GM19455 (cell line): ENCODE data around the gene WNT3.

Experiments used
- ATAC-seq: cut with Tn5 transposase; IDR thresholded peaks from one replicate; pipeline ENCODE4 v1.9.1; 2021; ENCODE audit not compliant: unreplicated experiment

Gene WNT3

DNA sequence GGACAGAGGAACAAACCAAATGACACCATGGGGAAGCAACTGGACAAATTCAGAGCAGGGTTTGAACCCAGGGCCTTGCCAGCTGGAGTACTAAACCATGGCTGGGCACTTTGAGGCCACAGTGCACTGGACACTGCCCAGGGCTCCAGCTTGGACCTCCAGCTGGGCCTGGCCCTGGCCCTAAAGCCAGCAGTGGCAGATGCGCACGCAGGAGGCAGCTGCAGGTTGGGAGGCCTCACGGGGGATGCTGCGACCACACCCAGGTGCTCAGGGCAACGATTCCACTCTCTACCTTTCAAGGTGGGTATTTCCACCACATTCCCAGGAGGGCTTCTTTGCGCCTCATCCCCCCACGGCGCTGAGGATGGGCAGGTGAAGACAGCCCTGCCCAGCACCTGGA is 28.9 kb downstream of the WNT3 start:
- ATAC-seq: no peak

DNA sequence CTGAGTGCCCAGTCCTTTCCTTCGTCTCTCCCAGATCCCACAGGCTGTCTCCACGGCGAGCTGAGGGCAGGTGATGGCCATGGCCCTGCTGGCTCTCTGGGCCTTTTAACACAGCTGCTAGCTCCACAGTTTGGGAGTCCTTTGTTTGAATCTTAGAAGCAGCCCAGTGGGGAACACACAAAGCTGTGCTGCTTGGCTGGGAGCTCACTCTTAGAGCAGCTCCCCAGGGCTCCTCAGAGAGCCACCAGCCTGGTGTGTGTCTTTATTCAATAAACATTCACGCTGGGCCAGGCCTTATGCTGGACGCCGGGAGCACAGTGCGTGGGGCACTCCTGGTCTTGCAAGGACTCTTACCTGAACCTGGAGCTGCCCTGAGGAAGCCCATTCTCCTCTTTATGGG is 29.7 kb downstream of the WNT3 start:
- ATAC-seq: no peak

DNA sequence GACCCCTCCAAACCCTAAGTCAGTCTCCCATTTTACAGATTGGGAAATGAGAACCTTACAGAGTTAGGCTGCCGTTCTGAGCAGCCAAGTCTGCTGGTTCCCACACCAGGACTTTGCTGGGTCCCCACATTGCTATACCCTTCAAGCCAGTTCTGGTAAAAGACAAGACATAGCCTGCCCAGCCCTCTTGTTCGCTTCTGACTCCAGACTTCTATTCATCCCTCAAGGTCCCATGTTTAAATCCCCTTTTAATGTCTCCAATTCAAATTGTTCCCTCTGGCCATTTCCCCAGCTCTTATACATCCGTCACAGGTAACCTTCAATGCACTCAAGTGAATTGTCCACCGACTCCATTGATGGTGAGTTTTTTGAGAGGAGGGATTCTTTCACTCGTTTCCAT is 30.2 kb downstream of the WNT3 start:
- no peak for ATAC-seq

DNA sequence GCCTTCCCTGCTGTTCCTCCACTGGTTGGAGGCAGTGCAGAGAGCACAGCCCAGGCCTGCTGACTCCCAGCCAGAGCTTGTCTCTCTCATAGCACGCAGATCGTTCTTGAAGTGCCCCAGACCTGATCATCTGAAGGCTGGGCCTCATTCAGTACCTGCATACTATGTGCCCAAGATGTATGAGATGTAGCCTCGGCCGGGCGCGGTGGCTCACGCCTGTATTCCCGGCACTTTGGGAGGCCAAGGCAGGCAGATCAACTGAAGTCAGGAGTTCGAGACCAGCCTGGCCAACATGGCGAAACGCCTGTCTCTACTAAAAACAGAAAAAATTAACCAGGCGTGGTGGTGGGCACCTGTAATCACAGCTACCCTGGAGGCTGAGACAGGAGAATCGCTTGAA is 31.0 kb downstream of the WNT3 start:
- no peak for ATAC-seq

DNA sequence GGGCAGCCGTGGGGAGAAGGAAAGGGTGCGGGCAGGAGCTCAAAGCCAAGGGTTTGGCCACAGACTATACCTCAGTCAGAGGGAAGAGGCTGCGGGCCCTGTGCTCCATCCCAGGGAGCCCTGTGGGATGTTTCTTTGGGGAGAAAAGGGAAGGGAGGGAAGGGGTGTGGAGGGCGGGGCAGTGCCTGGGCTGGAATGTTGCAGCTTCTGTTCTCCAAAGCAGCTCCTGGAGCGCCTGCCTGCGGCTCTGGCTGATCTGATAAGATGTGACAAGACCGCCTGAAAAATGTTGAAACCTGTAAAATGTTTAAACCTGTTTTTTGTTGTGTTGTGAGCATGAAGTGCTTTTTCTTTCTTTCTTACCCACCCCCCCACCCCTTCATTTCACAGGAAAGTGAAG is 32.8 kb downstream of the WNT3 start:
- ATAC-seq: no peak

DNA sequence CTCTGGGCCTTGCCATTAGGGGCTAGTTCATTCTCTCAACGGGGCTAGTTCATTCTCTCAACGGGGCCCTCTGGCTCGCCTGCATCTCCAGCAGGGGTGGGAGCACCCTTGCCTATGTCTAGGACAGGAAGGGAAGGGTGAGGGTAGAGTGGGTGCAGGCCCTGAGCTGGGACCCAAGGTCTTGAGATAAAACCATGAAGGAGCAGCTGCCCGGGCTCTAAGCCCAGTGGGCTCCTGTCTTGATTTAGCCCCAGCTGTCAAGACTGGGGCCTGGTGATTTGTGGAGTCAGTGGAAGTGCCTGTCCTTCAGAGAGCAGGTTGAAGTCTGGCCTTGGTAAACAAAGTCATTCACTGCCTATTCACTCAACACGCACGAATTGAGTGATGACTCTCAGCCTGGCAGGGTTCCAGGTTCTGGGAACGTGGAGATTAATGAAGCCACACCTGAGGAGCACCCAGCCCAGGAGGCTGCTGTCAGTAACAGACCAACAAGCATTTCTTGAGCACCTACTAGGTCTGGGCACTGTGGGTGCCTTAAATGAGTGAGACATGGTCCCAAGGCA is 35.4 kb downstream of the WNT3 start:
- ATAC-seq: no peak

DNA sequence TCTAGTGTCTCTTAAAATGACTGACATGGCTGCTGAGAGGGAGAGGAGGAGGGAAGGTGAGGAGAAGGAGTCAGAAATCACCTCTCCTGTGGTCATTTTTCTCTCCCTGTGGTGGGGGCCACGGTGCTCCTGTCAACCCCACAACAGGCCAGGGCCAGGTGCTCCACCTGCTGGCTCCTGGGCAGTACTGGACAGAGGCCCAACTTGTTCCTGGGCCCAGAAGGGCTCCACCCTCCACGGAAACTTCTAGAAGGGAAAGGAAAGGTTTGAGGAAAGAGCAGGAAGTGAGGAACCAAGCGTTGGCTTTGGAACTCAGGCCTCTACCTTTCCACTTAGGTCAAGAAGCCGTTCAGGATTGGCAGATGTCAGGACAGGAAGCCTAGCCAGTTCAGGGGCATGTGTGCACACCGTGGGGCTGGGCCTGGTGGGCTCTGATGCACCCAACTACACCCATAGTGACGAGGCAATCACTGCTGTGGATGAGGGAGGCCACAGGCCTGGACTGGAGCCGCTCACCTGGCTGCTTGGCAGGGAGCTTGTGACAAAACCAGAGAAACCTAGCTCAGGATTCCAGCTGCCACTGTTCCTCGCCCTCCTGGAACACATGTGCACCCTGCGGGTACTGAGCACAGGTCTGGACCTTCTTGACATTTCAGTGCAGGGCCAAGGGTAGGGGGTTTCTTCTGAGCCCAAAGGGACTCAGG is 36.1 kb downstream of the WNT3 start:
- no peak for ATAC-seq

DNA sequence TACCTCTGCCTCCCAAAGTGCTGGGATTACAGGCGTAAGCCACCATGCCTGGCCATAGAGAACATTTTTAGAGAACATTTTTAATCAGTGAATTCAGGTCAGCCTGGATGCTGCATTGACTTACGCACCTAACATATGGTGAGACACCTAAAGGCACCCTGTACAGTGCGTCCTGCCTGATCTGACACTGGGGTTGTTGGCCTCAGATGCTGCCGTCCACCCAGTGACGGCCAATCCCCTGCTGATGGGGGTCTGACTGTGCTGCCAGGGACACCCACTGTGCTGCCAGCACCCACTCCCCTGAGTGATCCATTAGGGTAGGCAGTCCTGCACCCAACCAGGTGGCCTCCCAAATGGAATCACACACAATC is 38.5 kb downstream of the WNT3 start:
- no peak for ATAC-seq

DNA sequence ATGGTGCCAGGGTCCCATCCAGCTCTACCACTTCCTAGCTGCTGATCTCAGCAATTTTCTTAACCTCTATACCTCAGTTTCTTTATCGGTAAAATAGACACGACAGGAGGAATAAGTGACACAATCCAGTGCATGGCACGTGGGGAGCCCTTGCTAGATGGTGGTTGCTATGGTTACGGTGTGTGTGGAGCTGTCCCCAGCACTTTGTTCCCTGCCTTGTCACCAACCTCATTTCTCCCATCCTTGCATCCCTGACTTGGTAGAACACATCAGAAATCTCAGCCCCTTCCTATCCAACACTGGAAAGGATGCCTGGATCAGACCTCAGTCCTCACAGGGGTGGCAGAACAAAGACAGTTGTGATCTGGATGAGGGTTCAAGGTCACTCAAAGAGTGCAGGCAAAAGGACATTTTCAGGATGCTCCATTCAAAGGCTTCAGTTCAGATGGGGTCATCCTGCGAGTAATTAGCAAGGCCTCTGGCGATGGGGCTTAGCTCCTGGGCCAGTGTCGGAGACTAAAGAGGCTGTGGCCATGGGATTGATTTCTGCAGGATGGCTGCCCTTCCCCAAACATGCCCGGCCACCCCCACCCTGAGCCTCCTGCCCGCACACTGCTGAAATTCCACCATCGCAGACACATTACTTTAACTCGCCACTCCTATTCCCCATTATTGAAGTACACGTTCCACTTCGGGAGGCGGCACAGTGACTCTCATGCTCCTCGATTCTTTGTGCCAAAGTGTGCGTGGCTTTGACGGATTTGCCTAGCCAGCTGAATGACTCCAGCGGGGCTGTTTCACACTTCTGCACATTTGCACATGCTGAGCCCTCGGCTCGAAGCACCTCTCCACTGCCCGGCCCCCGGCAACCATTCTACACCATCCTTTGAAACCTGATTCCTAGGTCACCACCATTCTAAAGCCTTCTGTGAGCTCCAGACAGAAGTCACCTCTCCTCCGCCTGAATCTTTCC is 40.3 kb downstream of the WNT3 start:
- no peak for ATAC-seq

DNA sequence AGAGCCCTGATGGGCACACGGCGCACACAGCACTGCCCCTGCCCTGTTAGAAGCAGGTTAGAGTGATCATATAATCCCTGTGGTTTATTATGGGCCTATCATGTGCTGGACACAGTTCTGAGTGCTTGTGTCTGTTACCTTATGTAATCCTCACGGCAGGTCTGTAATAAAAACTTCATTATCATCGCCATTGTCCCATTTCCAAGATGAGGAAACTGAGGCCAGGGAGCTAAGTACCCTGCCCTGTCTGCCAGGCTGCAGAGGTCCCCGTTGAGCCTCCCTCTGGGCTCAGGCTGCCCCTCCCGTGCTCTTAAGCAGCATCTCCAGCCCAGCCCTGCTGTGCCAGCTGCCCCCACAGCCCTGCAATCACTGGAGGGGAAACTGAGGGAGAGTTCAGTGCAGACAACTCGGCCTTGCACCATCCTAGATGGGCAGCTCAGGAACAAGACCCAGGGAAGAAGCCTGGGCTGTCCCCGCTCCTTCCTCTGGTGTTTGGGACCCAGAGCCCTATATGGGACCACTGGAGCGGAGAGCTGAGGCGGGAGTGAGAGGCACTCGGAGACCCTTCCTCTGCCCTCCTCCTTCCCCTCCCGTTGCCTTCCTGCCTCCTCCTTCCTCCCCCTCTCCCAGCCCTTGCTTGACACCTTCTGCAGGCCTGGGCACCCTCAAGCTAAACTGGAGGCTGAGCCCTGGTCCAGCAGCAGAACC is 42.0 kb downstream of the WNT3 start:
- no peak for ATAC-seq

DNA sequence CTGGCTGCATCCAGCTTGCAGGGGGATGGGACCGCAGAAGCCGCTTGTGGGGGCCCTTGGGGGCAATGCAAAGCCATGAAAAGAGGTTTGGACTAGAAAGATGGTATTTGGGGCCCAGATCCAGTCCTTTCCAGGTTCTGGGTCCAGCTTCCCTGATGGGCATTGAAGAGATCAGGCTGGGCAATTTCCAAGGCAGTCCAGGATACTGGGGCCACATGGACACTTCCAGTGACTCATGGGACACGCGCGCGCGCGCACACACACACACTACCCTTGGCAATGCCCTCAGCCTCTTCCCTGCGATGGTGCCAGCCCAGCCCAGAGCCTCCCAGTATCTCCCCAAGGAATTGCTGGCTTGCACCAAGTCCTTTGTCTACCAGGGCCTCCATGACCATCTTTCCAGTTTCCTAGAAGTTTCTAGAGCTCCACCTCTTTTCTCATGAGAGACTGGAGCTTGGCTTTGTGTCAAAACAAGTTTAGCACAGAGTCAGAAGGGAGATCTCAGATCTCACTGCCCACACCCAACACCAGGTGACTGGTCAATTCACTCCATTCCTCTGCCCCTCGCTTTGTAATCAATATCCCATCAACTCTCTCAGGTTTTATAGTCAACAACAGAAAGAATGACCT is 44.3 kb downstream of the WNT3 start:
- no peak for ATAC-seq

DNA sequence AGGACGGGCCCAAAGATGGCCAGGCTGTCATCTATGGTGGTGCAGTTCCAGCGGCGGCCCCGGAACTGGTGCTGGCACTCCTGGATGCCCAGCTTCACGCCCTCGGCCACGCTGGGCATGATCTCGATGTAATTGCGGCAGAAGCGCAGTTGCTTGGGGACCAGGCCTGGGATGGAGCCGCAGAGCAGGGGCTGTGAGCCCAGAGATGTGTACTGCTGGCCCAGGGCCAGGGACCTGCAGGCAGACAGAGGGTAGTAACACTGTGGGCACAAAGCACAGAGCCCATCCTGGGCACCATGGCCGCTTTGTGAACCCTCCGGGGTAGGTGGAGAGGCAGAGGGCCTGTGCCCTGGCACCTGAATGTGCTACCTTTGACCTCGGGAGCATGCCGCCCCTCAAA is 44.8 kb downstream of the WNT3 start:
- no peak for ATAC-seq

DNA sequence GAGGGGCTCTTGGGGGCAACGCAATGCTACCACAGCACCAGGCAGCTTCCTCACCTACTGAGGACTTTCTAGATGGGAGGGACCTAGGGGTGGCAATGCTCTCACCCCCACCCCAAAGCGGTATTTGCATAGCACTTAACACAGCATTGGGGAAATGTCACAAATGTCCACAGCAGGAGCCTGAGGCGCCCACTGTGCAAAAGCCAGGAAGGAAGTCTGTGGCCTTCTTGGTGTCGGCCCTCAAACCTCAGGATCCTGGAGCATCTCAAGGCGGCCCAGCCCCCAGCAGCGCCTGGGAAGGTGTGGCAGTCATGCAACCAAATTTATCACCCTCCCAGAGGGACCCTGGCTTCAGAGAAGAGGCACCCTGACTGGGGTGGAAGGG is 45.3 kb downstream of the WNT3 start:
- no peak for ATAC-seq

DNA sequence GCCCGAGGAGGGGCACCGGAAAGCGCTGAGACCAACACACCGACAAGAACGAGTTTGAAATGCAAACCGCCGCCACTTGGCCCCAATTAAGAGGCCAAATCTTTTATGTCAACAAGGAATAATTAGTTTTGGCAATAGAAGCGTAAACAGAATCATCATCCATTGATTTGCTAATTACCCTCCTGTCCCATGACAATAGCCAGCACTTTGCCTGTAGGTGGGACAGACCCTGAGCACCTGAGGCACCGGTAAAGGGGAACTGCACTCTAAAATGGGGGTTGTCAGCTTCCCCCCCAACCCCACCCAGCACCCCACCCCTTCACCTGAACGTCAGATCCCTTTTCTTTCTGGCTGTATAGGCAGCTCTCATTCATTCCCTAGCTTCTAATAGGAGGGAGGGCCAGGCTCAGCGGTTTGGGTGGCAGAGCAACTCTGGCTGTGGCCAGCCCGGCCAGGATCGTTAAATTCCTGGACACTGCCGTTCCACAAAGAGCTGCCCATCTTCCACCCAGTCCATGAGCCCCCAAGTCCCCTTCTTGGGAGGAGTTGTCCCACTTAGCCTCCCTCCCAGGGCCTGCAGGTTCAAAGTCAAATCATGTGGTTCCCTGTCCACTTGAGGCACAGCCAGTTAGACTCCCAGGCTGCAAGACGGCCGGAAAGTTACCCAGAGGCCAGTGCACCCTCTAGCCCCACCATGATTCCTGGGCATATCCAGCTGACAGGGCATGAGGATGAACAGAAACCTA is 45.8 kb downstream of the WNT3 start:
- ATAC-seq: no peak

DNA sequence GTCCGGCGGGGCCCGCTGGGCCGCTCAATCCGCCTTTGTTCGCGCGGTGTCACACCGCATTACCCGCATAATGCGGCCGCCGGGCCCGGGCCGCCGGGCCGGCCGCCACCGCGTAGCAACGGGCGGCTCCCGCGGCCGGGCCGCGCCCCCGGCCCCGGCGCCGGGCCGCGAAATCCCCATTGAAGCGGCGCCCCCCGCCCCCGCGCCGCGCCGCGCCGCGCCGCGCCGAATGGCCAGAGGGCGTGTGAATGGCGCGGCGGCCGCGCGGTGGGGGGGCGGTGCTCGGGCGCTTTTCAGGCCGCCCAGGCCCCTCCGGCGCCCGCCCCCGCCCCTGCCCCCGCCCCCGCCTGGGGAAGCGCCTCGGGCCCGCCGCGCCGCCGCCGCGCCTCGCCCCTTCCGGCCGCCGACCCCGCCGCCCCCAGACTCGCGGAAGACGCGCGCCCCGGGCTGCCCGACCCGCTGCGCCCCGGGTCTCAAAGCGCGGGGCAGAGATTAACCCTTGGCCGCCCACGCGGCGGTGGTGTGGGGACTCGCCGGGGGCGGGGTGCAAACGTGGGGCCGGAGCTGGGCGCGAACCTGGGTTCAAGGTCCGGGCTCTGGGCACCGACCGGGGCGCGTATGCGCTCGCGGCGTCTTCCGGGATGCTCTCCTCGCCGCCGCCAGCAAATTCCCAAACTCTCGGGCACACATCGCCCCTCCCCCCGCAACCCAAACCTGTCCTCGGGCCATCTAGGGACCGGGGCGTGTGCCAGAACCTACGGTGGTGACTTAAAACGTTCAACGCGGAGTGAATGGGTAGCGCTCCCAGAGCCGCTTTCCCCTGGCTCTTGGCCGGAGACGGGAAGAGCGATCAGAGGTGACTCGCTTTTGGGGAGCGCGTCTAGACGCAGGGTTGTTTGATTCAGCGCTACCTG is 46.7 kb downstream of the WNT3 start:
- ATAC-seq: no peak

DNA sequence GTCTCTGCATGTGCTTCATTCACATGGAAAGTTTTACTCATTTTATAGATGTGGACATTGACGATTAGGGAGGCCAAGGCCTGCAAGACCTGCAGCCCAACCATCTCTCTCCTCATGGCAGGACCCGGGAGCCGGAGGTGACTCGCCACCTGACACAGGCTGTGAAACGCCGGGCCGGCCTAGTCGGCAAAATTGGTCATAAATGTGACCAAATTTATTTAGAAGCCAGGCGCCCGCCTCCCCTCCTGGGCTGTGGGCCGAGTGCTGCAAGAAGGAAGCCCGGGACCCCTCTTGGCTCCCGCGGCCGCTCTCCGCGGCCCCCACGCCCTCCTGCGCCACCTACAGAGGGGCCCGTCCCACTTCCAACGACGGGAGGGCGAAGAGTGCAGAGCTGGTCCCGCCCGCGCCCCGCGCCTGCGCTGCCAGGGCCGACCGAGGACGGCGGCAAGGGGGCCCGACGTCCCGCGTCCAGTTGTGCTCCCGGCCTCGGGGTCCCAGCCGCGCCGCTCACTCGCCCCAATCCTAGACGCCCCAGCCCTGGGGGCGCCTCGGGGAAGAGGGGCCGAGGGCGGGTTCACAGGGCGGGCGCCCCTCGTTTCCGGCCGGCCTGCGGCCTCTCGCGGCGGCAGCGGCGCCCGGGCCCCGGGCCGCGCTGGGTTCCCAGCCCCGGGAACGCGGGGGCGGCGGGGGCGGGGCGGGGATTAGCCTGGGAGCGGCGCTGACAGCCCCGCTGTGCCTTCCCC is 47.5 kb downstream of the WNT3 start:
- no peak for ATAC-seq

DNA sequence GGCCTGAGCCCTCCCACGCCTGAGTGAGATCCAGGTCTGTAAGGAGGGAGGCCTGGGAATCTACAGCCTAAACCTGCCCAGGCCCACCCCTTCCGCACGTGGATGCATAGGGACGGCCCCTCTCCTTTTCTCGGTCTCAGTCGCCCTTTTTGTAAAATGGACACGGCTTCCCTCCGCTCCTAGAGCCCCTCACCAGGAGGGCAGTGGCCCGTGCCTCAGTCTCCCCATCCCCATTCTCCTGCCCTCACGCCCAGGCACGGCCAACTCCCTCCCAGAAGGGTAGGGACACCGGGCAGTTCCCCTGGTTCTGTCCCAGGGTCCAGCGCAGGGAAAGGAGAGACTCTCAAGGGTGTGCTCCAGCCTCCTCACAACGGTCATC is 48.1 kb downstream of the WNT3 start:
- no peak for ATAC-seq

DNA sequence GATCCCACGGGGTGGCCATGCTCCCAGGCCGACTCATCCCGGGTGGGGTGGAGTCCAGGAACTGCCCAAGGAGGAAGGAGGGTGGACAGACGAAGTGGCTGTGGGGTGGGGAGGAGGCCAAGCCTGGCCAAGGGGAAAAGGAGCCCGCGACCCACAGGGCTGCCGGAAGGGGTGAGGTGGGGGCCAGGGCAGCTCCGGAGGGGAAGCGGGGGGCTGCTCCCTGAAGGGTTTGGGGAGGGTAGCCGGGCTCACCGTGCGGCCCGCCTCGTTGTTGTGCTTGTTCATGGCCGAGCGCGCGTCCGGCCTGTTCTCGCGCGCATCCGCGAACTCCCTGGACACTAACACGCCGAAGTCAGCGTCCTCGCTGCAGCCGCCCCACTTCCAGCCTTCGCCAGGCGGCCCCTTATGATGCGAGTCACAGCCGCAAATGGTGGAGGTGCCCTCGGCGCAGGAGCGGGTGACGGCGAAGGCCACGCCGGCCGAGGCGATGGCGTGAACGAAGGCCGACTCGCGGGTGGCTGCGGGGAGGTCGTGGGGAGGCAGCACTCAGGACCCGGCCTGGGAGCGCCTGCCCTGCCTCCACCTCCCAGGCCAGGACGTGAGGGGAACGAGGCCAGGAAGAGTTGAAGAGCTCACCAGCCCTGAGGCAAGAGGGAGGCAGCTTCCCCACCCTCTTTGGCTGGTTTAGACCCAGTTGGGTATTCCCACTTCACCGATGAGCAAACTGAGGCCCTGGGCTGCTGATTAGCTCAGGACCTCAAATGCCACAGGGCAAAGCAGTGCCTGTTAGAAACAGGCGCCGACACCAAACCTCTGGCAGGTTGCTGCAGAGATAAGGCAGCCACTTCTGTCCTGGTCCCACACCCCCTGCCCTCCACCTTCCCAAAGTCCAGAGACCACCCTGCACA is 48.7 kb downstream of the WNT3 start:
- no peak for ATAC-seq
